Measurements from ENCODE around the gene TUBA1B.

- TF ChIP-seq CTCF (IDR thresholded peaks at IDR 0.05; ENCODE audit: low read depth, low read length, poor library complexity, severe bottlenecking) (no peak), EZH2phosphoT487 (IDR thresholded peaks at IDR 0.05; ENCODE audit: borderline replicate concordance, low read length) (no peak)
These were observed 23.0 kb upstream of the TUBA1B start for GRCh38 chr12:49154221-49154620.

Measured in DOHH2 (cell line).